GM21423 (cell line): ENCODE results near the gene CHAF1B.
A peak's percentile ranks its signal among the peaks of the same experiment; 100 is the strongest.

Experiments used
- ATAC-seq: cut with Tn5 transposase; IDR thresholded peaks from one replicate; pipeline ENCODE4 v1.9.1; 2021; ENCODE audit warnings: mild to moderate bottlenecking, moderate library complexity; ENCODE audit not compliant: unreplicated experiment

The CHAF1B gene

DNA sequence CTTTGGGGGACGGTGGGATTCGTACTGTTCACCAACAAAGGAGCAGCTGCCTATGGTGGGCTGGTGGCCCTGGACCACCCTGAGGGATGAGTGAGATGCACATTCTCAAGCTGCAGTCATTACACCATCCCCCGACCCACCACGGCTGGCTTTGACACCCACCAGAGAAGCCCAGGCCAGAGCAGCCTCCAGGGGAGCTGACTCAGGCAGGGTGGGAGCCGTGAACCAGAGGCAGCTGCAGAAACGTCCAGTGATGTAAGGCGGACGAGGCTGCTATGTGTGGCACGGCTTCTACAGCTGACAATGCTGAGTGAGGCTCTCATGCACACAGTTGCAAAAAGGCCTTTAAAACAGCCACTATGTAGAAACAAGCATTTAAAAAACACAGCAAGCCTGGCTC, 40.1 kb downstream of the CHAF1B start:
- no peak for ATAC-seq

- no peak for ATAC-seq
Observed at GRCh38 chr21:36427502-36427901, 42.3 kb downstream of the CHAF1B start.

DNA sequence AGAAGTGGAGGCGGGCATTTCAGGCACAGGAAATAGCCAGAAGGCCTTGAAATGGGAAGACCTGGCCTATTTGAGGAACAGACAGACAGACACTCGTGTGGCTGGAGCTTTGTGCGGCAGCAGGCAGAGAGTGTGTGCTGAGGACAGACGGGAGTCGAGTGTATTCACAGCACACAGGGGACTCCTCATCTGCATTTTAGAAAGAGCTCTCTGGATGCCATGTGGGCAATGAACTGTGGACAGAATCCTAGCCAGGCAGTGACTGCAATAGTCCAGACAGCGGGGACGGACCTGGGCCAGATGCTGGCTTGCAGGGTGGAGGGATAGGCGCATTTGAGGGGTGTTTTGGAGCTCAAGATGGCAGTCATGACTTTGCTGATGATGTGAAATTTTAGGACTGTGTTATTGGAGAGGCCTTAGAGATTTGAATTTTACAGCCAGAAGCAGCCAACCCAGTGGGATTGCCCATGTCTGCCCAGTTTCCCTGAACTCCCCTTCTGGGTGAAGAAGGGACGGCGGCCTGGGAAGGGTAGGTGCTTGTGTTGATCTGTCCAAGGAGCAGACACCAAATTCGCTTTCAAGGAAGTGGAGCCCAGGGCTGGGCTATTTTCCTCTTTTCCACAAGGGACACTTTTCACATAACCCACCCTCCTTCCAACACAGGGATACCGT, 43.7 kb downstream of the CHAF1B start:
- no peak for ATAC-seq

- peak; percentile 84 for ATAC-seq
Observed at GRCh38 chr21:36429947-36430546, 44.9 kb downstream of the CHAF1B start.

DNA sequence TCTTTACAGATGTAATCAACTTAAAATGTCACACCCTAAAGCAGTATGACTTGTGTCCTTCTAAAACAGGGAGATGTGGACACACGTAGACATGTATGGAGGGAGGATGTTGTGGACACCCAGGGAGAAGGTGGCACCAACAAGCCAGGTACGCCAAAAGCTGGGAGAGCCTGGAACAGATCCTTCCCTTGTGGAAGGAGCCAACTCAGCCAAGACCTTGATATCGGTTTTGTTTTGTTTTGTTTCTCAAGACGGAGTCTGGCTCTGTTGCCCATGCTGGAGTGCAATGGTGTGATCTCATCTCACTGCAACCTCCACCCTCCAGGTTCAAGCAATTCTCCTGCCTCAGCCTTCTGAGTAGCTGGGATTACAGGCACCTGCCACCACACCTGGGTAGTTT, 45.6 kb downstream of the CHAF1B start:
- ATAC-seq: no peak

DNA sequence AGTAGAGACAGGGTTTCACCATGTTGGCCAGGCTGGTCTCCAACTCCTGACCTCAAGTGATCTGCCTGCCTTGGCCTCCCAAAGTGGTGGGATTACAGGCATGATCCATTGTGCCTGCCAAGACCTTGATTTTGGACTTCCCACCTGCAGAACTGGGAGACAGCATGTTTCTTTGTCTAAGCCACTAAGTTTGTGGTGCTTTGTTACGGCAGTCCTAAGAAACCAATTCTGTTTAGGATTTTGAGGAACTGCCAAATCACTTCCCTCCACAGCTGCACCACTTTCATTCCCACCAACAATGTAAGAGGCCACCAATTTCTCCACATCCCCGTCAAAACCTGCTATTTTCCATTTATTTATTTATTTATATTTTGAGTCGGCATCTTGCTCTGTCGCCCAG, 46.1 kb downstream of the CHAF1B start:
- no peak for ATAC-seq

- no peak for ATAC-seq
Observed at GRCh38 chr21:36433059-36433709, 48.0 kb downstream of the CHAF1B start.

- no peak for ATAC-seq
Observed at GRCh38 chr21:36434144-36434543, 49.0 kb downstream of the CHAF1B start.

- no peak for ATAC-seq
Observed at GRCh38 chr21:36436829-36437744, 51.9 kb downstream of the CHAF1B start.

- ATAC-seq: no peak
Observed at GRCh38 chr21:36437745-36438128, 52.5 kb downstream of the CHAF1B start.

- no peak for ATAC-seq
Observed at GRCh38 chr21:36441715-36442114, 56.5 kb downstream of the CHAF1B start.

- no peak for ATAC-seq
Observed at GRCh38 chr21:36446301-36446700, 61.1 kb downstream of the CHAF1B start.

GRCh38 chr21:36450511-36450910, 65.3 kb downstream of the CHAF1B start:
- no peak for ATAC-seq

GRCh38 chr21:36451506-36451905, 66.3 kb downstream of the CHAF1B start:
- ATAC-seq: no peak

GRCh38 chr21:36452281-36452825, 67.2 kb downstream of the CHAF1B start:
- no peak for ATAC-seq

- ATAC-seq: no peak
Observed at GRCh38 chr21:36454093-36454531, 68.9 kb downstream of the CHAF1B start.

- no peak for ATAC-seq
Observed at GRCh38 chr21:36454706-36455105, 69.5 kb downstream of the CHAF1B start.

GRCh38 chr21:36456729-36457414, 71.7 kb downstream of the CHAF1B start:
- no peak for ATAC-seq

DNA sequence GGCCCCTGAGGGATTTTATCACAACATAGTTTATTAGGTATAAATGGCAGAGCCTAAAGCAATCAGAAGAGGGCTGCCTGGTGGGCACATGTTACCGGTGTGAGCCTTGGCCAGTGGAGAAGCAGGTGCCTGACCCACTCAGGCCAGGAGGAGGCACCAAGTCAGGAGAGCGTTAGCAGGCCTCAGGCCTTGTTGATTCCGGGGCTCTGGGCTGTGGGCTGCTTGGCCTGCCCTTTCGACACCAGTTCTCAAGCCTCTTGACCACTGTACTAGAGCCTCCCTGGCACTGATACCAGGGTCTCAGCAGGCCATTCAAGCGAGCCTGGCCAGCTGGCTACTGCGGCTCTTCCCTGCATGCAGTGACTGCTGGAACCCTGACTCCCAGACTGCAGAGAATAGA, 73.9 kb downstream of the CHAF1B start:
- ATAC-seq: no peak

DNA sequence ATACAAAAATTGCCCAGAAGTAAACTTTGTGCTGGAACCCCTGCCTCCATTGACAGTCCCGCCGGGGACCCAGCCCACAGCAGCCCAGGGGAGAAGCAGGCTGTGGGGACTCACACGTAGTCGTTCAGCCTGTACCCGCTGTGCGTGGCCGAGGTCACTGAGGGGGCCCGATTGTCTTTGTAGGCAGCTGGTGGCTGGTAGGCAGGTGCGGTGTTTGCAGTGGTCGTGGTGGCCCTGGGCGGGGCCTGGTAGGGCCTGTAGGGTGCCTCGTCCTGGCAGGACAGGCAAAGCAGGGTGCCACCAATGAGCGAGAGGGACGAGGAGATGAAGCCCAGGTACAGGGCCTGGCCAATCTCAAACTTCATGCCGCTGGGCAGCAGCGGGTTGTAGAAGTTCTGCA, 75.7 kb downstream of the CHAF1B start:
- no peak for ATAC-seq
